ENCODE data around the gene TOR2A.

Gene TOR2A

DNA sequence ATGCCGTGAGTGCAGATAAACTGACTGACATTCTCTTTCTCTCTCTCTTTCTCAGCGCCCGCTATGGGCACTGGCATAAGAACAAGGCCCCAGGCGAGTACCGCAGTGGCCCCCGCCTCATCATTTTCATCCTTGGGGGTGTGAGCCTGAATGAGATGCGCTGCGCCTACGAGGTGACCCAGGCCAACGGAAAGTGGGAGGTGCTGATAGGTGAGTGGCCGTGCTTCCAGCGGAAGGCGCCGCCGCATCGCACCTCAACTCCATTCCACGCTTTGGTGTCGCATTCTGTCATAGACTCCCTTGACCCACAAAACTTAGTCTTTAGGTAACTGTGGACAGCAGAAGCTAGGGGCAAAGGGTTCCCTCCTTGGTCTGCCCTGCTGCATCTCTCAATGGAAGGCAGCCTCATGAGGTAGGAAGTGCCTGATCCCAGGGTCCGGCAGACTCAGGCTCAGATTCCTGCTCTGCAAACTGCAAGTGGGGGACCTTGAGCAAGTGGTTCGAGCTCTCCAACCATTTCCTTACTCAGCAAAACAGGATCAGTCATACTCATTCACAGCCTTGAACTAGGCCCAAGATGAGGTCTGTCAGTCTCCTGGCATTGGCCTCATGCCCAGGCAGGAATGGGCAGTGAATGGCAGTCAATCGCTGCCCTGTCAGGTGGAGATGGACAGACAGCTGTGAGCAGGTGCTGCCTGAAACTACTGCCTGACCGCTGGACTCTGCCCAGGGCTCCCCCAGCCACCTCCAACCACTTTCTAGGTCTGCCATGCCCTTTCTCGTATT lies 52.5 kb downstream of the TOR2A start:
- no peak for DNase-seq (ENCODE audit: low read depth in 2 of 2)
- no peak overlapping the region for H3K4me3 ChIP-seq (replicated peaks in 1 of 2; ENCODE audit: low read depth in 2 of 2, low read length in 2 of 2)
- TF ChIP-seq, protein P1, sequence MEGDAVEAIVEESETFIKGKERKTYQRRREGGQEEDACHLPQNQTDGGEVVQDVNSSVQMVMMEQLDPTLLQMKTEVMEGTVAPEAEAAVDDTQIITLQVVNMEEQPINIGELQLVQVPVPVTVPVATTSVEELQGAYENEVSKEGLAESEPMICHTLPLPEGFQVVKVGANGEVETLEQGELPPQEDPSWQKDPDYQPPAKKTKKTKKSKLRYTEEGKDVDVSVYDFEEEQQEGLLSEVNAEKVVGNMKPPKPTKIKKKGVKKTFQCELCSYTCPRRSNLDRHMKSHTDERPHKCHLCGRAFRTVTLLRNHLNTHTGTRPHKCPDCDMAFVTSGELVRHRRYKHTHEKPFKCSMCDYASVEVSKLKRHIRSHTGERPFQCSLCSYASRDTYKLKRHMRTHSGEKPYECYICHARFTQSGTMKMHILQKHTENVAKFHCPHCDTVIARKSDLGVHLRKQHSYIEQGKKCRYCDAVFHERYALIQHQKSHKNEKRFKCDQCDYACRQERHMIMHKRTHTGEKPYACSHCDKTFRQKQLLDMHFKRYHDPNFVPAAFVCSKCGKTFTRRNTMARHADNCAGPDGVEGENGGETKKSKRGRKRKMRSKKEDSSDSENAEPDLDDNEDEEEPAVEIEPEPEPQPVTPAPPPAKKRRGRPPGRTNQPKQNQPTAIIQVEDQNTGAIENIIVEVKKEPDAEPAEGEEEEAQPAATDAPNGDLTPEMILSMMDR (IDR thresholded peaks at IDR 0.05; ENCODE audit: low read depth, low read length), result no peak
